HepG2 (cell line): ENCODE data around the gene CAST. TPM values are rescaled to one million over a fixed set of nuclear protein-coding genes. Genes with fewer than 3 reads are reported as not detected.
A peak's percentile ranks its signal among the peaks of the same experiment; 100 is the strongest.

Source experiments
- ATAC-seq: fragments of 200-7000 bp; cut with Tn5 transposase; 3 replicates; pipeline ENCODE4 v1.9.1; 2020; ENCODE audit warnings: mild to moderate bottlenecking, moderate library complexity
- BruUV-seq: library from RNA; stranded (reverse); fragments of 400-500 nt; replicated peaks from 2 replicates; lab custom pipeline; 2021; lab: Mats Ljungman, UMichigan
- CTCF ChIA-PET: fragments of 300-600 bp; formaldehyde crosslinking; extraction: SDS; loops from one replicate; lab custom pipeline; 2021; ENCODE audit warnings: low total read pairs, inconsistent platforms, low intra/inter-chr PET ratio; lab: Yijun Ruan, JAX
- POLR2A ChIA-PET: fragments of 350-600 bp; sonication (Branson Sonifier 250); formaldehyde crosslinking; loops from one replicate; lab custom pipeline; 2020; ENCODE audit warnings: antibody characterized with exemption, inconsistent platforms; lab: Yijun Ruan, JAX
- DNase-seq: peaks from one replicate; pipeline ENCODE4 v3.0.0-alpha.2; 2015; ENCODE audit warnings: low spot score
- FAIRE-seq: peaks from 3 replicates; lab custom pipeline; 2011; peaks lifted over from hg19 to GRCh38; lab: Jason Lieb, UNC
- H2AFZ ChIP-seq: one replicate; pipeline ENCODE4 v1.6.1; 2011; ENCODE audit warnings: low read length, inconsistent platforms
- H3K27ac ChIP-seq: fragments of 300-600 bp; 3 replicates; pipeline ENCODE4 v1.8.0; 2011; ENCODE audit warnings: mixed run types, mild to moderate bottlenecking, mixed read lengths, low read length, inconsistent platforms; ENCODE audit not compliant: insufficient read depth; ENCODE audit errors: extremely low read length
- H3K27me3 ChIP-seq, 2 experiments: fragments of 200-600 bp in 1 of 2; 2 replicates in 1 of 2; 3 replicates in 1 of 2; pipeline versions ENCODE4 v1.6.0 to v1.8.0; 2011; ENCODE audit warnings: low read length in 2 of 2, mild to moderate bottlenecking in 2 of 2, moderate library complexity in 2 of 2, inconsistent platforms in 1 of 2; ENCODE audit not compliant: insufficient read depth in 2 of 2, control insufficient read depth in 1 of 2
- H3K36me3 ChIP-seq, 2 experiments: fragments of 200-600 bp in 1 of 2; replicated peaks in 1 of 2; 2 replicates in 1 of 2; 3 replicates in 1 of 2; pipeline versions ENCODE4 v1.5.1 to v1.8.0; 2011; ENCODE audit warnings: low read length in 2 of 2, inconsistent platforms in 1 of 2; ENCODE audit not compliant: insufficient read depth in 2 of 2, control insufficient read depth in 1 of 2
- H3K4me1 ChIP-seq: 2 replicates; pipeline ENCODE4 v1.5.1; 2012; ENCODE audit warnings: low read length, inconsistent platforms; ENCODE audit not compliant: insufficient read depth
- H3K4me2 ChIP-seq: 2 replicates; pipeline ENCODE4 v1.6.0; 2011; ENCODE audit warnings: low read depth, low read length, inconsistent platforms
- H3K4me3 ChIP-seq, 3 experiments: fragments of 200-600 bp in 1 of 3; sonication (generic), shearing (Covaris generic) in 1 of 3; replicated peaks in 1 of 3; 2 replicates each; pipeline ENCODE4 v1.5.1; 2011 to 2016; ENCODE audit warnings: low read length in 3 of 3, inconsistent platforms in 2 of 3, low read depth in 2 of 3, mild to moderate bottlenecking in 2 of 3, control low read depth in 1 of 3, mixed read lengths in 1 of 3; ENCODE audit not compliant: insufficient read depth in 1 of 3
- H3K79me2 ChIP-seq: one replicate; pipeline ENCODE4 v1.6.1; 2011; ENCODE audit warnings: low read length, inconsistent platforms; ENCODE audit not compliant: insufficient read depth
- H3K9ac ChIP-seq: 2 replicates; pipeline ENCODE4 v1.6.0; 2011; ENCODE audit warnings: mild to moderate bottlenecking, low read depth, low read length, inconsistent platforms; ENCODE audit not compliant: insufficient read depth
- H3K9me3 ChIP-seq: 2 replicates; pipeline ENCODE4 v1.5.1; 2012; ENCODE audit warnings: mild to moderate bottlenecking, low read length
- H4K20me1 ChIP-seq: 2 replicates; pipeline ENCODE4 v1.6.0; 2011; ENCODE audit warnings: inconsistent platforms, mild to moderate bottlenecking, low read length, moderate library complexity; ENCODE audit not compliant: insufficient read depth
- ARNTL ChIP-seq: sonication (generic); formaldehyde crosslinking; IDR thresholded peaks from 2 replicates; pipeline ENCODE4 v1.4.0; 2020; ENCODE audit warnings: mild to moderate bottlenecking, missing genetic modification reagents
- EP300 ChIP-seq, 3 experiments: sonication (generic) in 1 of 3; formaldehyde crosslinking in 1 of 3; IDR thresholded peaks; 2 replicates each; pipeline versions ENCODE4 v1.5.1 to v1.6.1; 2011 to 2020; ENCODE audit warnings: low read depth in 2 of 3, low read length in 2 of 3, borderline replicate concordance in 1 of 3, improper control_type of control experiment in 1 of 3, mild to moderate bottlenecking in 1 of 3, missing genetic modification reagents in 1 of 3, moderate library complexity in 1 of 3
- GATAD2A ChIP-seq: IDR thresholded peaks from 2 replicates; pipeline ENCODE4 v1.6.1; 2016
- HOMEZ ChIP-seq: IDR thresholded peaks from 2 replicates; pipeline ENCODE4 v1.6.1; 2016; ENCODE audit warnings: low read depth
- MIXL1 ChIP-seq: IDR thresholded peaks from 2 replicates; pipeline ENCODE4 v1.6.1; 2016
- NR2F6 ChIP-seq, 2 experiments: IDR thresholded peaks; 2 replicates each; pipeline ENCODE4 v1.6.1; 2016; ENCODE audit warnings: antibody characterized with exemption in 1 of 2, mild to moderate bottlenecking in 1 of 2
- RCOR2 ChIP-seq: IDR thresholded peaks from 2 replicates; pipeline ENCODE4 v1.6.1; 2016; ENCODE audit warnings: missing biosample characterization, missing genetic modification reagents
- SALL1 ChIP-seq: sonication (generic); formaldehyde crosslinking; IDR thresholded peaks from 2 replicates; pipeline ENCODE4 v1.8.0; 2022; ENCODE audit warnings: mild to moderate bottlenecking, missing genetic modification reagents
- STAG1 ChIP-seq: sonication (generic); formaldehyde crosslinking; IDR thresholded peaks from 2 replicates; pipeline ENCODE4 v1.4.0; 2020; ENCODE audit warnings: missing genetic modification reagents
- ZNF12 ChIP-seq: sonication (generic); formaldehyde crosslinking; IDR thresholded peaks from 2 replicates; pipeline ENCODE4 v1.5.0; 2020; ENCODE audit warnings: missing genetic modification reagents
- WGBS: methylation state at CpG from one replicate; pipeline ENCODE4 v1.1.6; 2017; ENCODE audit warnings: low lambda C conversion rate; 5-methylcytosine and 5-hydroxymethylcytosine counted together
- in situ Hi-C: cut with HindIII; loops from 2 replicates; pipeline ENCODE4 v1.10.0; 2017; ENCODE audit warnings: low pct_unique_long_range_greater_than_20kb; ENCODE audit not compliant: extremely low pct_ligation_motif_present
- intact Hi-C: fragments of 100-400 bp; cut with micrococcal nuclease; formaldehyde crosslinking; loops from one replicate; pipeline ENCODE4 v1.10.0; 2022; ENCODE audit not compliant: unreplicated experiment
- polyA plus RNA-seq, 8 experiments: library from polyadenylated mRNA; depleted of rRNA in 3 of 8; stranded (reverse) in 7 of 8; unstranded in 1 of 8; fragments of >200 nt; fragmentation: Illumina TruSeq in 4 of 8; extraction: Trizol in 4 of 8; gene quantifications; 2 replicates each; pipeline versions ENCODE4 v1.2.1 to v1.2.3, GENCODE V29; 2011 to 2016; ENCODE audit warnings: low read depth in 4 of 8, missing spikeins in 1 of 8, mixed read lengths in 1 of 8; ENCODE audit not compliant: insufficient read depth in 1 of 8
- total RNA-seq, 5 experiments: library from RNA; depleted of rRNA; stranded (reverse); fragments of >200 nt; fragmentation: Illumina TruSeq; extraction: Trizol; gene quantifications; 2 replicates each; pipeline ENCODE4 v1.2.3, GENCODE V29; 2016; ENCODE audit warnings: low read depth in 1 of 5
- TF ChIP-seq, protein P1 (sequence below): sonication (generic); formaldehyde crosslinking; IDR thresholded peaks from 2 replicates; pipeline ENCODE4 v1.4.0; 2020; ENCODE audit warnings: missing genetic modification reagents
- TF ChIP-seq, protein P2 (sequence below): sonication (generic); formaldehyde crosslinking; conservative IDR thresholded peaks from 2 replicates; pipeline ENCODE4 v1.4.0; 2020; ENCODE audit warnings: mild to moderate bottlenecking, missing genetic modification reagents, moderate library complexity
- TF ChIP-seq, protein P3 (sequence below): sonication (generic); formaldehyde crosslinking; IDR thresholded peaks from 2 replicates; pipeline ENCODE4 v1.4.0; 2020; ENCODE audit warnings: missing genetic modification reagents, borderline replicate concordance

The CAST gene
- total and polyA plus RNA-seq, 2 of the 13 experiments (the other 11 are each of a cell fraction or from before 2014, with no cell fraction given), result 42.1 to 67.6 TPM

DNA sequence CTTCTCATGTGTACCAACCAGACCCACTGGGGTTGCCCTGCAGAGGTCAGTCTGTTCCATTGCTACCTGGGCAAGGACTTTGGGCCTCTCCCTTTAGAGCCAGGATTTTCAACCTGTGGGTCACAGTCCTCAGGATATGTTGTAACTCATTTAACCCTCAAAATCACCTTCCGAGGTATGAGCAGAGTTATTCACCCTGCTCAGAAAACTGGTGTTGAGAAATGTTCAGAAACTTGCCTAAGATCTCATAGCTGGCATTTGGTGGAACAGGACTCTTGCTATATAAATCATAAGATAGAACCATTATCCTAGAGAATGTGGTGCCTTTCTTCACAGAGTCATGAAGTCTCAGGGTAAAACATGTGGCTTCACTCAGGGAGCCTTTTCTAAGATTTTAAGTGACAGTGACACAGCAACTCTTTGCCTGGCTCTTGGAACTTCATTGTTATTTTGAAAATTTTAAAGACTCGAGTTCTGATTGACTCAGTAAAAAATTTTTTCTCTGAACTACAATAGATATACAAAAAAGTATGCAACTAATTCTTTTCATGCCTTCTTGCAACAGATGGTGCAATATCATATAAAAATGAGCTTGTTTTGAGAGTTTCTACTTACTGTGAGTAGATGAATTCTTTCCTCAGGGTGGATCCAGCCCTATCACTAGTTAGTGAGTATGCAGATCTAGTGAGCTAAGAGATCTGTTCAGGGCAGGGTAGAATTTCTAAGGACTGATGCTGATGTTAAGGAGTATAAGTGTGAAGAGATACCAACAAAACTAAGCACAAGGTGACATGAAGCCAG is 29.5 kb downstream of the CAST start:
- 54% methylated on average over 2 of the region's 2 CpGs for WGBS
- H3K4me3 ChIP-seq, result no peak overlapping the region
- H3K27me3 ChIP-seq, result no peaks in the 10 kb centered on the region
- CTCF ChIA-PET, result no interaction called here
- ATAC-seq, result peak; percentile 82
- H4K20me1 ChIP-seq, result no peaks in the 10 kb centered on the region
- peak; percentile 42 for DNase-seq
- POLR2A ChIA-PET, result interaction anchor here (1.1 kb wide), 1 partner anchor 11 kb away, joined by 3 read pairs; no protein-coding TSS in a partner anchor
- no TSS peak for BruUV-seq
- FAIRE-seq, result peak; percentile 64
- H3K9me3 ChIP-seq, result no peaks in the 10 kb centered on the region
- intact Hi-C loops, result loop anchor here (1.0 kb wide), 1 partner anchor 38 kb away; no protein-coding TSS in a partner anchor
- no peaks in the 10 kb centered on the region for H3K79me2 ChIP-seq
- no peaks in the 10 kb centered on the region for H3K36me3 ChIP-seq
- H3K27ac ChIP-seq, result no peak overlapping the region
- no peak overlapping the region for H3K9ac ChIP-seq
- no peak overlapping the region for H2AFZ ChIP-seq
- no peak overlapping the region for H3K4me2 ChIP-seq
- in situ Hi-C loops, result no loop called here
- H3K4me1 ChIP-seq, result peaks cover 9% of the 10 kb centered on the region; the same call in 1 of the 2 replicates
- no peak for TF ChIP-seq ZNF12 (CRISPR knock-in tag)
- TF ChIP-seq STAG1 (CRISPR knock-in tag), result 0 out of 2 replicates have a peak, but pooled peaks have one; percentile 11
- no peak for TF ChIP-seq NR2F6 (IDR thresholded peaks at IDR 0.05)
- TF ChIP-seq NR2F6 (CRISPR knock-in tag; IDR thresholded peaks at IDR 0.05), result peak; percentile 40; the same call in 1 of the 2 replicates
- TF ChIP-seq ARNTL (CRISPR knock-in tag), result no peak
- TF ChIP-seq RCOR2 (CRISPR knock-in tag), result peak; percentile 47; the same call in 1 of the 2 replicates
- peak; percentile 74; the same call in 1 of the 2 replicates for TF ChIP-seq HOMEZ
- peak; percentile 46; the same call in 1 of the 2 replicates for TF ChIP-seq GATAD2A (CRISPR knock-in tag)
- TF ChIP-seq, protein P1, sequence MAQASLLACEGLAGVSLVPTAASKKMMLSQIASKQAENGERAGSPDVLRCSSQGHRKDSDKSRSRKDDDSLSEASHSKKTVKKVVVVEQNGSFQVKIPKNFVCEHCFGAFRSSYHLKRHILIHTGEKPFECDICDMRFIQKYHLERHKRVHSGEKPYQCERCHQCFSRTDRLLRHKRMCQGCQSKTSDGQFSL (CRISPR knock-in tag), result no peak
- TF ChIP-seq, protein P2, sequence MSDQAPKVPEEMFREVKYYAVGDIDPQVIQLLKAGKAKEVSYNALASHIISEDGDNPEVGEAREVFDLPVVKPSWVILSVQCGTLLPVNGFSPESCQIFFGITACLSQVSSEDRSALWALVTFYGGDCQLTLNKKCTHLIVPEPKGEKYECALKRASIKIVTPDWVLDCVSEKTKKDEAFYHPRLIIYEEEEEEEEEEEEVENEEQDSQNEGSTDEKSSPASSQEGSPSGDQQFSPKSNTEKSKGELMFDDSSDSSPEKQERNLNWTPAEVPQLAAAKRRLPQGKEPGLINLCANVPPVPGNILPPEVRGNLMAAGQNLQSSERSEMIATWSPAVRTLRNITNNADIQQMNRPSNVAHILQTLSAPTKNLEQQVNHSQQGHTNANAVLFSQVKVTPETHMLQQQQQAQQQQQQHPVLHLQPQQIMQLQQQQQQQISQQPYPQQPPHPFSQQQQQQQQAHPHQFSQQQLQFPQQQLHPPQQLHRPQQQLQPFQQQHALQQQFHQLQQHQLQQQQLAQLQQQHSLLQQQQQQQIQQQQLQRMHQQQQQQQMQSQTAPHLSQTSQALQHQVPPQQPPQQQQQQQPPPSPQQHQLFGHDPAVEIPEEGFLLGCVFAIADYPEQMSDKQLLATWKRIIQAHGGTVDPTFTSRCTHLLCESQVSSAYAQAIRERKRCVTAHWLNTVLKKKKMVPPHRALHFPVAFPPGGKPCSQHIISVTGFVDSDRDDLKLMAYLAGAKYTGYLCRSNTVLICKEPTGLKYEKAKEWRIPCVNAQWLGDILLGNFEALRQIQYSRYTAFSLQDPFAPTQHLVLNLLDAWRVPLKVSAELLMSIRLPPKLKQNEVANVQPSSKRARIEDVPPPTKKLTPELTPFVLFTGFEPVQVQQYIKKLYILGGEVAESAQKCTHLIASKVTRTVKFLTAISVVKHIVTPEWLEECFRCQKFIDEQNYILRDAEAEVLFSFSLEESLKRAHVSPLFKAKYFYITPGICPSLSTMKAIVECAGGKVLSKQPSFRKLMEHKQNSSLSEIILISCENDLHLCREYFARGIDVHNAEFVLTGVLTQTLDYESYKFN (CRISPR knock-in tag), result 0 out of 2 replicates have a peak, but pooled peaks have one; percentile 19
- TF ChIP-seq, protein P3, sequence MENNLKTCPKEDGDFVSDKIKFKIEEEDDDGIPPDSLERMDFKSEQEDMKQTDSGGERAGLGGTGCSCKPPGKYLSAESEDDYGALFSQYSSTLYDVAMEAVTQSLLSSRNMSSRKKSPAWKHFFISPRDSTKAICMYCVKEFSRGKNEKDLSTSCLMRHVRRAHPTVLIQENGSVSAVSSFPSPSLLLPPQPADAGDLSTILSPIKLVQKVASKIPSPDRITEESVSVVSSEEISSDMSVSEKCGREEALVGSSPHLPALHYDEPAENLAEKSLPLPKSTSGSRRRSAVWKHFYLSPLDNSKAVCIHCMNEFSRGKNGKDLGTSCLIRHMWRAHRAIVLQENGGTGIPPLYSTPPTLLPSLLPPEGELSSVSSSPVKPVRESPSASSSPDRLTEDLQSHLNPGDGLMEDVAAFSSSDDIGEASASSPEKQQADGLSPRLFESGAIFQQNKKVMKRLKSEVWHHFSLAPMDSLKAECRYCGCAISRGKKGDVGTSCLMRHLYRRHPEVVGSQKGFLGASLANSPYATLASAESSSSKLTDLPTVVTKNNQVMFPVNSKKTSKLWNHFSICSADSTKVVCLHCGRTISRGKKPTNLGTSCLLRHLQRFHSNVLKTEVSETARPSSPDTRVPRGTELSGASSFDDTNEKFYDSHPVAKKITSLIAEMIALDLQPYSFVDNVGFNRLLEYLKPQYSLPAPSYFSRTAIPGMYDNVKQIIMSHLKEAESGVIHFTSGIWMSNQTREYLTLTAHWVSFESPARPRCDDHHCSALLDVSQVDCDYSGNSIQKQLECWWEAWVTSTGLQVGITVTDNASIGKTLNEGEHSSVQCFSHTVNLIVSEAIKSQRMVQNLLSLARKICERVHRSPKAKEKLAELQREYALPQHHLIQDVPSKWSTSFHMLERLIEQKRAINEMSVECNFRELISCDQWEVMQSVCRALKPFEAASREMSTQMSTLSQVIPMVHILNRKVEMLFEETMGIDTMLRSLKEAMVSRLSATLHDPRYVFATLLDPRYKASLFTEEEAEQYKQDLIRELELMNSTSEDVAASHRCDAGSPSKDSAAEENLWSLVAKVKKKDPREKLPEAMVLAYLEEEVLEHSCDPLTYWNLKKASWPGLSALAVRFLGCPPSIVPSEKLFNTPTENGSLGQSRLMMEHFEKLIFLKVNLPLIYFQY, result peak; percentile 60; the same call in 1 of the 2 replicates
- TF ChIP-seq MIXL1, result 0 out of 2 replicates have a peak, but pooled peaks have one; percentile 15
- TF ChIP-seq EP300 (IDR thresholded peaks at IDR 0.05; ENCODE audit: low read depth in 2 of 2, low read length in 2 of 2), result 0 out of 4 replicates have a peak, but pooled peaks of 1 of the 2 experiments have one; percentile 23
- no peak for TF ChIP-seq EP300 (CRISPR knock-in tag; IDR thresholded peaks at IDR 0.05; ENCODE audit: borderline replicate concordance)
- TF ChIP-seq SALL1 (CRISPR knock-in tag), result peak; percentile 28; the same call in 1 of the 2 replicates
